ENCODE data around the gene EIF4ENIF1. TPM values are rescaled to one million over a fixed set of nuclear protein-coding genes. Genes with fewer than 3 reads are reported as not detected.

EIF4ENIF1 gene
- total RNA-seq, 1 experiment from 2014 or later: 36.3 TPM

- Histone ChIP-seq H4K8ac (replicated peaks; ENCODE audit: insufficient read length, low read depth, low read length) (no peak overlapping the region), H4K91ac (ENCODE audit: insufficient read length, low read depth, low read length) (no peak overlapping the region), H4K20me1 (ENCODE audit: control insufficient read depth, insufficient read depth, insufficient read length) (no peaks in the 10 kb centered on the region), H3T11ph (ENCODE audit: low read length) (no peak overlapping the region), H3K27me3 (ENCODE audit: insufficient read depth, low read length) (no peaks in the 10 kb centered on the region), H3K23ac (ENCODE audit: insufficient read length, low read depth, low read length) (no peak overlapping the region), H4K5ac (ENCODE audit: insufficient read length, low read depth, low read length) (no peak overlapping the region), H2BK20ac (ENCODE audit: low read depth, low read length, poor library complexity, severe bottlenecking) (no peak overlapping the region), H3K18ac (ENCODE audit: insufficient read length, low read depth, low read length) (no peak overlapping the region), H2BK5ac (ENCODE audit: insufficient read length, low read length) (no peak overlapping the region), H3K79me1 (ENCODE audit: insufficient read depth, low read depth, low read length, poor library complexity, severe bottlenecking) (no peaks in the 10 kb centered on the region), H2BK120ac (ENCODE audit: low read depth, low read length, poor library complexity, severe bottlenecking) (no peak overlapping the region), H2AK5ac (ENCODE audit: insufficient read length, low read length) (no peak overlapping the region), H3K14ac (ENCODE audit: insufficient read depth, low read length) (no peak overlapping the region; the same call in 1 of the 2 replicates), H3K56ac (ENCODE audit: insufficient read length, low read depth, low read length) (no peak overlapping the region), H2BK12ac (ENCODE audit: insufficient read length, low read depth, low read length) (no peak overlapping the region), H3K23me2 (ENCODE audit: insufficient read length, low read depth, low read length, poor library complexity, severe bottlenecking) (peaks cover 7% of the 10 kb centered on the region), H3K9ac (ENCODE audit: extremely low read depth, insufficient read length, low read length) (no peak overlapping the region), H3K9me3 (ENCODE audit: control insufficient read depth, low read depth, low read length) (no peaks in the 10 kb centered on the region), H2BK15ac (ENCODE audit: low read depth, low read length) (no peak overlapping the region), H3K27ac (ENCODE audit: insufficient read length, low read depth, low read length) (no peak overlapping the region), H3K4me1 (ENCODE audit: insufficient read depth, low read length) (no peaks in the 10 kb centered on the region; the same call in 1 of the 2 replicates), H3K79me2 (ENCODE audit: insufficient read depth, low read length) (no peaks in the 10 kb centered on the region), H2AFZ (ENCODE audit: low read length) (no peak overlapping the region), H3K4ac (ENCODE audit: low read depth, low read length) (no peak overlapping the region), H3K4me2 (ENCODE audit: insufficient read depth, insufficient read length, low read length) (peak overlapping the region; percentile 59)
- Mint-ChIP-seq H3K4me1 (peaks cover 27% of the 10 kb centered on the region in 2 experiments), H3K27me3 (ENCODE audit: low read depth) (peaks cover 7% of the 10 kb centered on the region), H3K36me3 (ENCODE audit: insufficient read depth in 1 of 3, low read depth in 3 of 3) (peaks cover 14 to 37% (median 33%) of the 10 kb centered on the region in 3 experiments; a peak in 6 of 7 replicates), H3K9me3 (no peaks in the 10 kb centered on the region), H3K27ac (no peak overlapping the region; a peak in 1 of 7 replicates), H3K4me3 (peak overlapping the region; percentile 80 to 92)
- no peak for TF ChIP-seq CTCF (conservative IDR thresholded peaks at IDR 0.05)
- DNase-seq: peak; percentile 45
- WGBS (ENCODE audit: extremely low coverage, insufficient read length, low lambda C conversion rate): no CpG with 5 or more reads among the region's 61 CpGs
These were observed 539 bp downstream of the EIF4ENIF1 start for GRCh38 chr22:31488988-31489617.

Measured in H9 (cell line).